HepG2 (cell line): ENCODE data around the gene KRT3. TPM values are rescaled to one million over a fixed set of nuclear protein-coding genes. Genes with fewer than 3 reads are reported as not detected.

Experiments
- ATAC-seq: fragments of 200-7000 bp; cut with Tn5 transposase; 3 replicates; pipeline ENCODE4 v1.9.1; 2020; ENCODE audit warnings: mild to moderate bottlenecking, moderate library complexity
- BruUV-seq: library from RNA; stranded (reverse); fragments of 400-500 nt; replicated peaks from 2 replicates; lab custom pipeline; 2021; lab: Mats Ljungman, UMichigan
- CTCF ChIA-PET: fragments of 300-600 bp; formaldehyde crosslinking; extraction: SDS; loops from one replicate; lab custom pipeline; 2021; ENCODE audit warnings: low total read pairs, inconsistent platforms, low intra/inter-chr PET ratio; lab: Yijun Ruan, JAX
- POLR2A ChIA-PET: fragments of 350-600 bp; sonication (Branson Sonifier 250); formaldehyde crosslinking; loops from one replicate; lab custom pipeline; 2020; ENCODE audit warnings: antibody characterized with exemption, inconsistent platforms; lab: Yijun Ruan, JAX
- DNase-seq: peaks from one replicate; pipeline ENCODE4 v3.0.0-alpha.2; 2015; ENCODE audit warnings: low spot score
- FAIRE-seq: peaks from 3 replicates; lab custom pipeline; 2011; peaks lifted over from hg19 to GRCh38; lab: Jason Lieb, UNC
- H2AFZ ChIP-seq: one replicate; pipeline ENCODE4 v1.6.1; 2011; ENCODE audit warnings: low read length, inconsistent platforms
- H3K27ac ChIP-seq: fragments of 300-600 bp; 3 replicates; pipeline ENCODE4 v1.8.0; 2011; ENCODE audit warnings: mixed run types, mild to moderate bottlenecking, mixed read lengths, low read length, inconsistent platforms; ENCODE audit not compliant: insufficient read depth; ENCODE audit errors: extremely low read length
- H3K27me3 ChIP-seq, 2 experiments: fragments of 200-600 bp in 1 of 2; 2 replicates in 1 of 2; 3 replicates in 1 of 2; pipeline versions ENCODE4 v1.6.0 to v1.8.0; 2011; ENCODE audit warnings: low read length in 2 of 2, mild to moderate bottlenecking in 2 of 2, moderate library complexity in 2 of 2, inconsistent platforms in 1 of 2; ENCODE audit not compliant: insufficient read depth in 2 of 2, control insufficient read depth in 1 of 2
- H3K36me3 ChIP-seq, 2 experiments: fragments of 200-600 bp in 1 of 2; replicated peaks in 1 of 2; 2 replicates in 1 of 2; 3 replicates in 1 of 2; pipeline versions ENCODE4 v1.5.1 to v1.8.0; 2011; ENCODE audit warnings: low read length in 2 of 2, inconsistent platforms in 1 of 2; ENCODE audit not compliant: insufficient read depth in 2 of 2, control insufficient read depth in 1 of 2
- H3K4me1 ChIP-seq: 2 replicates; pipeline ENCODE4 v1.5.1; 2012; ENCODE audit warnings: low read length, inconsistent platforms; ENCODE audit not compliant: insufficient read depth
- H3K4me2 ChIP-seq: 2 replicates; pipeline ENCODE4 v1.6.0; 2011; ENCODE audit warnings: low read depth, low read length, inconsistent platforms
- H3K4me3 ChIP-seq, 3 experiments: fragments of 200-600 bp in 1 of 3; sonication (generic), shearing (Covaris generic) in 1 of 3; replicated peaks in 1 of 3; 2 replicates each; pipeline ENCODE4 v1.5.1; 2011 to 2016; ENCODE audit warnings: low read length in 3 of 3, inconsistent platforms in 2 of 3, low read depth in 2 of 3, mild to moderate bottlenecking in 2 of 3, control low read depth in 1 of 3, mixed read lengths in 1 of 3; ENCODE audit not compliant: insufficient read depth in 1 of 3
- H3K79me2 ChIP-seq: one replicate; pipeline ENCODE4 v1.6.1; 2011; ENCODE audit warnings: low read length, inconsistent platforms; ENCODE audit not compliant: insufficient read depth
- H3K9ac ChIP-seq: 2 replicates; pipeline ENCODE4 v1.6.0; 2011; ENCODE audit warnings: mild to moderate bottlenecking, low read depth, low read length, inconsistent platforms; ENCODE audit not compliant: insufficient read depth
- H3K9me3 ChIP-seq: 2 replicates; pipeline ENCODE4 v1.5.1; 2012; ENCODE audit warnings: mild to moderate bottlenecking, low read length
- H4K20me1 ChIP-seq: 2 replicates; pipeline ENCODE4 v1.6.0; 2011; ENCODE audit warnings: inconsistent platforms, mild to moderate bottlenecking, low read length, moderate library complexity; ENCODE audit not compliant: insufficient read depth
- ARID2 ChIP-seq: sonication (generic); formaldehyde crosslinking; IDR thresholded peaks from 2 replicates; pipeline ENCODE4 v1.8.1; 2022; ENCODE audit warnings: mild to moderate bottlenecking, missing genetic modification reagents, borderline replicate concordance
- GATAD2A ChIP-seq: IDR thresholded peaks from 2 replicates; pipeline ENCODE4 v1.6.1; 2016
- GTF2F1 ChIP-seq: fragments of 150-350 bp; IDR thresholded peaks from 2 replicates; pipeline ENCODE4 v1.6.1; 2014; ENCODE audit warnings: low read length
- MAZ ChIP-seq, 2 experiments: sonication (generic) in 1 of 2; formaldehyde crosslinking in 1 of 2; IDR thresholded peaks; 2 replicates each; pipeline versions ENCODE4 v1.5.0 to v1.6.1; 2012 to 2020; ENCODE audit warnings: low read depth in 2 of 2, mild to moderate bottlenecking in 2 of 2, borderline replicate concordance in 1 of 2, improper control_type of control experiment in 1 of 2, low read length in 1 of 2, missing genetic modification reagents in 1 of 2, moderate library complexity in 1 of 2
- MTF2 ChIP-seq: sonication (generic); formaldehyde crosslinking; IDR thresholded peaks from 2 replicates; pipeline ENCODE4 v1.5.0; 2020; ENCODE audit warnings: missing genetic modification reagents, borderline replicate concordance
- NCOR1 ChIP-seq: fragments of 200-600 bp; sonication (generic); IDR thresholded peaks from 2 replicates; pipeline ENCODE4 v1.7.0; 2017; ENCODE audit warnings: antibody characterized with exemption, low read length, borderline replicate concordance
- NPAS2 ChIP-seq: sonication (generic); formaldehyde crosslinking; IDR thresholded peaks from 2 replicates; pipeline ENCODE4 v1.8.0; 2022; ENCODE audit warnings: mild to moderate bottlenecking, missing genetic modification reagents, borderline replicate concordance
- PAWR ChIP-seq: sonication (generic); formaldehyde crosslinking; IDR thresholded peaks from 2 replicates; pipeline ENCODE4 v1.4.0; 2020; ENCODE audit warnings: missing genetic modification reagents, mild to moderate bottlenecking, borderline replicate concordance
- TFDP2 ChIP-seq: sonication (generic); formaldehyde crosslinking; IDR thresholded peaks from 2 replicates; pipeline ENCODE4 v1.4.0; 2020; ENCODE audit warnings: missing genetic modification reagents
- ZFP82 ChIP-seq: sonication (generic); formaldehyde crosslinking; IDR thresholded peaks from 2 replicates; pipeline ENCODE4 v1.5.1; 2020; ENCODE audit warnings: mild to moderate bottlenecking, missing genetic modification reagents, borderline replicate concordance
- ZNF660 ChIP-seq: sonication (generic); formaldehyde crosslinking; IDR thresholded peaks from 2 replicates; pipeline ENCODE4 v1.5.1; 2020; ENCODE audit warnings: mild to moderate bottlenecking, low read depth, missing genetic modification reagents, borderline replicate concordance
- ZNF687 ChIP-seq: sonication (generic); formaldehyde crosslinking; IDR thresholded peaks from 2 replicates; pipeline ENCODE4 v1.5.1; 2020; ENCODE audit warnings: mild to moderate bottlenecking, missing genetic modification reagents, moderate library complexity
- ZNF883 ChIP-seq: sonication (generic); formaldehyde crosslinking; IDR thresholded peaks from 2 replicates; pipeline ENCODE4 v1.5.1; 2020; ENCODE audit warnings: mild to moderate bottlenecking, missing genetic modification reagents; ENCODE audit errors: not compliant biosample characterization
- ZSCAN12 ChIP-seq: sonication (generic); formaldehyde crosslinking; IDR thresholded peaks from 2 replicates; pipeline ENCODE4 v1.9.0; 2021; ENCODE audit warnings: mild to moderate bottlenecking, missing genetic modification reagents
- WGBS: methylation state at CpG from one replicate; pipeline ENCODE4 v1.1.6; 2017; ENCODE audit warnings: low lambda C conversion rate; 5-methylcytosine and 5-hydroxymethylcytosine counted together
- in situ Hi-C: cut with HindIII; loops from 2 replicates; pipeline ENCODE4 v1.10.0; 2017; ENCODE audit warnings: low pct_unique_long_range_greater_than_20kb; ENCODE audit not compliant: extremely low pct_ligation_motif_present
- intact Hi-C: fragments of 100-400 bp; cut with micrococcal nuclease; formaldehyde crosslinking; loops from one replicate; pipeline ENCODE4 v1.10.0; 2022; ENCODE audit not compliant: unreplicated experiment
- polyA plus RNA-seq, 8 experiments: library from polyadenylated mRNA; depleted of rRNA in 3 of 8; stranded (reverse) in 7 of 8; unstranded in 1 of 8; fragments of >200 nt; fragmentation: Illumina TruSeq in 4 of 8; extraction: Trizol in 4 of 8; gene quantifications; 2 replicates each; pipeline versions ENCODE4 v1.2.1 to v1.2.3, GENCODE V29; 2011 to 2016; ENCODE audit warnings: low read depth in 4 of 8, missing spikeins in 1 of 8, mixed read lengths in 1 of 8; ENCODE audit not compliant: insufficient read depth in 1 of 8
- total RNA-seq, 5 experiments: library from RNA; depleted of rRNA; stranded (reverse); fragments of >200 nt; fragmentation: Illumina TruSeq; extraction: Trizol; gene quantifications; 2 replicates each; pipeline ENCODE4 v1.2.3, GENCODE V29; 2016; ENCODE audit warnings: low read depth in 1 of 5

KRT3 gene
- total and polyA plus RNA-seq, 2 of the 13 experiments (the other 11 are each of a cell fraction or from before 2014, with no cell fraction given), result not detected

- Histone ChIP-seq H2AFZ (no peak overlapping the region), H3K36me3 (no peaks in the 10 kb centered on the region), H3K27me3 (peaks cover 0 to 20% of the 10 kb centered on the region in 2 experiments; a peak in 4 of 5 replicates), H3K4me3 (no peak overlapping the region), H3K79me2 (no peaks in the 10 kb centered on the region), H3K27ac (no peak overlapping the region), H3K9ac (no peak overlapping the region), H4K20me1 (no peaks in the 10 kb centered on the region), H3K4me1 (no peaks in the 10 kb centered on the region), H3K4me2 (no peak overlapping the region), H3K9me3 (no peaks in the 10 kb centered on the region)
- ATAC-seq, result no peak
- DNase-seq, result no peak
- 10% methylated on average over 2 of the region's 2 CpGs for WGBS
- no peak for FAIRE-seq
- no peak for TF ChIP-seq GTF2F1
- no peak for TF ChIP-seq TFDP2 (CRISPR knock-in tag)
- TF ChIP-seq NPAS2 (CRISPR knock-in tag), result no peak
- no peak for TF ChIP-seq MAZ (IDR thresholded peaks at IDR 0.05; ENCODE audit: borderline replicate concordance, low read depth, low read length)
- no peak for TF ChIP-seq MAZ (CRISPR knock-in tag; IDR thresholded peaks at IDR 0.05; ENCODE audit: low read depth)
- TF ChIP-seq MTF2 (CRISPR knock-in tag), result no peak
- no peak for TF ChIP-seq GATAD2A (CRISPR knock-in tag)
- no peak for TF ChIP-seq ZNF660 (CRISPR knock-in tag)
- in situ Hi-C loops, result no loop called here
- ChIA-PET CTCF (no interaction called here), POLR2A (no interaction called here)
- BruUV-seq, result no TSS peak
- intact Hi-C loops, result no loop called here
Measured at GRCh38 chr12:52778833-52779232, 17.1 kb downstream of the KRT3 start.

- no peaks in the 10 kb centered on the region for H4K20me1 ChIP-seq
- H3K27ac ChIP-seq, result no peak overlapping the region
- FAIRE-seq (no peak), ATAC-seq (no peak), DNase-seq (no peak)
- ChIA-PET POLR2A (no interaction called here), CTCF (no interaction called here)
- BruUV-seq, result no TSS peak
- no peak overlapping the region for H3K4me3 ChIP-seq
- in situ Hi-C loops (no loop called here), intact Hi-C loops (no loop called here)
- no peak overlapping the region for H2AFZ ChIP-seq
- no peak overlapping the region for H3K4me2 ChIP-seq
- H3K4me1 ChIP-seq, result no peaks in the 10 kb centered on the region
- H3K36me3 ChIP-seq, result no peaks in the 10 kb centered on the region
- H3K79me2 ChIP-seq, result no peaks in the 10 kb centered on the region
- peaks cover 0 to 26% of the 10 kb centered on the region in 2 experiments; a peak in 4 of 5 replicates for H3K27me3 ChIP-seq
- H3K9me3 ChIP-seq, result no peaks in the 10 kb centered on the region
- 6% methylated on average over 2 of the region's 4 CpGs for whole genome bisulfite sequencing
- H3K9ac ChIP-seq, result no peak overlapping the region
- TF ChIP-seq ARID2 (no peak), ZSCAN12 (no peak), ZFP82 (CRISPR knock-in tag) (no peak), NCOR1 (no peak), PAWR (no peak), ZNF883 (CRISPR knock-in tag) (no peak), ZNF687 (CRISPR knock-in tag) (no peak)
Measured at GRCh38 chr12:52777566-52777965, 18.4 kb downstream of the KRT3 start.
